Endothelial cell of umbilical vein (primary cell): Measurements from ENCODE around the gene NRXN3. TPM values are rescaled to one million over a fixed set of nuclear protein-coding genes. Genes with fewer than 3 reads are reported as not detected.

Source experiments
- BruUV-seq: library from RNA; stranded (reverse); fragments of 400-500 nt; replicated peaks from 2 replicates; lab custom pipeline; 2021; lab: Mats Ljungman, UMichigan
- CTCF ChIA-PET: fragments of 300-600, 350-600 bp; sonication (Branson Sonifier 250); formaldehyde crosslinking; loops from one replicate; lab custom pipeline; 2021; ENCODE audit warnings: antibody characterized with exemption, inconsistent platforms; lab: Charles Lee
- POLR2A ChIA-PET: fragments of 300-600, 350-600 bp; sonication (Branson Sonifier 250); formaldehyde crosslinking; loops from one replicate; lab custom pipeline; 2021; ENCODE audit warnings: antibody characterized with exemption, inconsistent platforms; lab: Charles Lee
- DNase-seq: peaks from one replicate; pipeline ENCODE4 v3.0.0-alpha.2; 2011; ENCODE audit warnings: low read depth, low spot score
- FAIRE-seq: peaks from 2 replicates; lab custom pipeline; 2011; peaks lifted over from hg19 to GRCh38; lab: Jason Lieb, UNC
- H2AFZ ChIP-seq: 2 replicates; pipeline ENCODE4 v1.6.0; 2012; ENCODE audit warnings: low read depth, low read length, control low read depth, inconsistent platforms
- H3K27ac ChIP-seq: 2 replicates; pipeline ENCODE4 v1.5.1; 2011; ENCODE audit warnings: low read depth, mild to moderate bottlenecking, control low read depth, low read length, moderate library complexity; ENCODE audit not compliant: insufficient read depth
- H3K27me3 ChIP-seq, 2 experiments: 2 replicates each; pipeline versions ENCODE4 v1.6.0 to v1.6.1; 2011; ENCODE audit warnings: low read length in 2 of 2, mixed read lengths in 1 of 2; ENCODE audit not compliant: control insufficient read depth in 2 of 2, insufficient read depth in 2 of 2
- H3K36me3 ChIP-seq, 2 experiments: 2 replicates in 1 of 2; 3 replicates in 1 of 2; pipeline ENCODE4 v1.5.1; 2011; ENCODE audit warnings: low read length in 2 of 2, mild to moderate bottlenecking in 1 of 2, moderate library complexity in 1 of 2; ENCODE audit not compliant: control insufficient read depth in 2 of 2, insufficient read depth in 2 of 2; ENCODE audit errors: extremely low read depth in 1 of 2
- H3K4me1 ChIP-seq: 3 replicates; pipeline ENCODE4 v1.5.1; 2011; ENCODE audit warnings: mild to moderate bottlenecking, low read length; ENCODE audit not compliant: control insufficient read depth, insufficient read depth; ENCODE audit errors: extremely low read depth
- H3K4me2 ChIP-seq: 2 replicates; pipeline ENCODE4 v1.6.1; 2011; ENCODE audit warnings: low read length, control low read depth, mixed read lengths; ENCODE audit not compliant: insufficient read depth
- H3K4me3 ChIP-seq, 3 experiments: fragments of 200-600 bp in 1 of 3; sonication (generic), shearing (Covaris generic) in 1 of 3; replicated peaks in 1 of 3; 2 replicates each; pipeline ENCODE4 v1.5.1; 2011 to 2016; ENCODE audit warnings: control low read depth in 3 of 3, low read length in 3 of 3, mild to moderate bottlenecking in 2 of 3, inconsistent platforms in 1 of 3, low read depth in 1 of 3, moderate library complexity in 1 of 3; ENCODE audit not compliant: insufficient read depth in 1 of 3
- H3K79me2 ChIP-seq: 2 replicates; pipeline ENCODE4 v1.6.0; 2012; ENCODE audit warnings: low read length, inconsistent platforms; ENCODE audit not compliant: control insufficient read depth, insufficient read depth
- H3K9ac ChIP-seq: replicated peaks from 2 replicates; pipeline ENCODE3; 2011; ENCODE audit warnings: low read length, control low read depth; ENCODE audit not compliant: insufficient read depth; ENCODE audit errors: extremely low read depth
- H3K9me1 ChIP-seq: replicated peaks from 3 replicates; pipeline ENCODE4 v1.6.0; 2011; ENCODE audit warnings: mild to moderate bottlenecking, low read length; ENCODE audit not compliant: control insufficient read depth, insufficient read depth; ENCODE audit errors: extremely low read depth
- H3K9me3 ChIP-seq: replicated peaks from 2 replicates; pipeline ENCODE4 v1.5.1; 2012; ENCODE audit warnings: low read length, inconsistent platforms; ENCODE audit not compliant: control insufficient read depth, insufficient read depth
- H4K20me1 ChIP-seq: replicated peaks from 2 replicates; pipeline ENCODE3; 2011; ENCODE audit warnings: mild to moderate bottlenecking, low read length; ENCODE audit not compliant: control insufficient read depth, insufficient read depth; ENCODE audit errors: extremely low read depth
- EZH2 ChIP-seq: IDR thresholded peaks from 2 replicates; pipeline ENCODE4 v1.6.1; 2012; ENCODE audit warnings: borderline replicate concordance, low read depth, mild to moderate bottlenecking, moderate library complexity, low read length, inconsistent platforms; ENCODE audit not compliant: severe bottlenecking
- FOS ChIP-seq: IDR thresholded peaks from 2 replicates; pipeline ENCODE4 v1.6.1; 2011; ENCODE audit warnings: mild to moderate bottlenecking, low read length, moderate library complexity, borderline replicate concordance; ENCODE audit not compliant: insufficient read depth
- GATA2 ChIP-seq: IDR thresholded peaks from 2 replicates; pipeline ENCODE4 v1.7.0; 2011; ENCODE audit warnings: low read depth, mild to moderate bottlenecking, moderate library complexity, mixed read lengths, low read length; ENCODE audit not compliant: insufficient read length, insufficient read depth
- JUN ChIP-seq: IDR thresholded peaks from 2 replicates; pipeline ENCODE4 v1.6.1; 2011; ENCODE audit warnings: borderline replicate concordance, low read depth; ENCODE audit not compliant: insufficient read length, insufficient read depth
- MYC ChIP-seq: IDR thresholded peaks from one replicate; pipeline ENCODE4 v1.6.1; 2011; ENCODE audit warnings: mild to moderate bottlenecking, low read depth, low read length
- dilution Hi-C: fragments of 300-500 bp; cut with MboI; formaldehyde crosslinking; loops from one replicate; pipeline ENCODE4 v1.15.0; 2019; ENCODE audit warnings: low sequenced_read_pairs; ENCODE audit not compliant: extremely low pct_ligation_motif_present
- intact Hi-C: fragments of 100-400 bp; cut with micrococcal nuclease; formaldehyde crosslinking; loops from one replicate; pipeline ENCODE4 v1.10.0; 2022
- polyA plus RNA-seq, 4 experiments: library from polyadenylated mRNA; depleted of rRNA in 3 of 4; stranded (reverse) in 3 of 4; unstranded in 1 of 4; fragments of >200 nt; gene quantifications; 2 replicates each; pipeline versions ENCODE4 v1.2.1 to v1.2.3, GENCODE V29; 2011 to 2012; ENCODE audit warnings: missing spikeins in 1 of 4
- total RNA-seq: library from RNA; stranded (reverse); gene quantifications from 2 replicates; pipeline ENCODE4 v1.2.3, GENCODE V29; 2021

The NRXN3 gene
- total and polyA plus RNA-seq, 2 donors (not counting 3 experiments of a cell fraction or from before 2014, with no cell fraction given): 0.72 to 4.2 TPM

DNA sequence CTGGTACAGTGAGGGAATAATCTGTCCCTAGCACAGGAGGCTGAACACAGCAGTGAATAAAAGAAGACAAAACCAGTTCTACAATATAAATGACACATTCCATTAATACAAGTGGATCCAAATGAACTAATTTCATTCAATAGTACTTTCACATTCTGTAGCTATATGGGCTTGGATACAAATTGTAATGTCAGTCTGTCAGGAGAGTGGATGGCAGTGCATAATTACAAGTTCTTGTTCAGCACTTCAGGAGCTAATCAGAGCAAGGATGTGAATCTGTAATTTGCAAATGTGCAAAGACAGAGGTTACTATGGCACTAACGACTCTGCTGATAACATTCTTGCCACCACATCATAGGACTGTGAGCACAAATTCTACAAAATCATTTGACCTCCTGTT, 1343.3 kb downstream of the NRXN3 start:
- ChIA-PET CTCF (no interaction called here), POLR2A (no interaction called here)
- dilution Hi-C loops: no loop called here
- Histone ChIP-seq H3K4me1 (no peaks in the 10 kb centered on the region), H3K27me3 (no peaks in the 10 kb centered on the region), H3K79me2 (no peaks in the 10 kb centered on the region), H2AFZ (no peak overlapping the region), H3K9ac (no peak overlapping the region), H4K20me1 (no peaks in the 10 kb centered on the region), H3K4me3 (no peak overlapping the region), H3K36me3 (no peaks in the 10 kb centered on the region), H3K9me1 (no peaks in the 10 kb centered on the region), H3K4me2 (no peak overlapping the region), H3K9me3 (no peaks in the 10 kb centered on the region), H3K27ac (no peak overlapping the region)
- no peak for FAIRE-seq
- intact Hi-C loops: no loop called here
- TF ChIP-seq GATA2 (no peak), MYC (no peak), FOS (no peak), EZH2 (no peak), JUN (no peak)
- no TSS peak for BruUV-seq
- DNase-seq: no peak

DNA sequence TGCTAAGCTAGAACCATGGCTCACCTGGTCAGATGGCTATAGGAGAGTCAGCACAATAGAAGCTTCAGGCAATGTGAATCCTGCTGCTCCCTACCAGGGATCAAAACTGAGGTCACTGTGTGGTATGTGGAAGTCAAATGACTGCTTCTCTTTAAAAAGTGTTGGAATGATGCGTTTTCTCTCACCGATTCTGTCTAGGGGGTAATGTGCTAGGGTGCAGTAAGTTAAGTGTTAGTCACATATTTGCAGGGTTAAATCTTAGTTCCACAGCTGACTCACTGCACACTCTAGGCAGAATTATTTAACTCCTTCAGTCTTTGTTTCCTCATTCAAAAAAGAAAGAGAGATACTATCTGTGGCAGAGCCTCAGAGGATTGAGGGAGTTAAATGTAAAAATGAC, 1344.5 kb downstream of the NRXN3 start:
- TF ChIP-seq FOS (peak; percentile 8), EZH2 (no peak)
- H3K9me3 ChIP-seq: no peaks in the 10 kb centered on the region
- H3K9ac ChIP-seq: no peak overlapping the region
- H3K36me3 ChIP-seq: no peaks in the 10 kb centered on the region
- H3K79me2 ChIP-seq: no peaks in the 10 kb centered on the region
- FAIRE-seq (no peak), DNase-seq (no peak)
- H2AFZ ChIP-seq: no peak overlapping the region
- no peaks in the 10 kb centered on the region for H3K27me3 ChIP-seq
- H3K4me2 ChIP-seq: no peak overlapping the region
- no peaks in the 10 kb centered on the region for H4K20me1 ChIP-seq
- BruUV-seq: no TSS peak
- H3K4me1 ChIP-seq: no peaks in the 10 kb centered on the region
- ChIA-PET POLR2A (no interaction called here), CTCF (no interaction called here)
- no peak overlapping the region for H3K27ac ChIP-seq
- dilution Hi-C loops (no loop called here), intact Hi-C loops (no loop called here)
- no peaks in the 10 kb centered on the region for H3K9me1 ChIP-seq
- H3K4me3 ChIP-seq: no peak overlapping the region
